ENCODE results near the gene TTLL13.

DNA sequence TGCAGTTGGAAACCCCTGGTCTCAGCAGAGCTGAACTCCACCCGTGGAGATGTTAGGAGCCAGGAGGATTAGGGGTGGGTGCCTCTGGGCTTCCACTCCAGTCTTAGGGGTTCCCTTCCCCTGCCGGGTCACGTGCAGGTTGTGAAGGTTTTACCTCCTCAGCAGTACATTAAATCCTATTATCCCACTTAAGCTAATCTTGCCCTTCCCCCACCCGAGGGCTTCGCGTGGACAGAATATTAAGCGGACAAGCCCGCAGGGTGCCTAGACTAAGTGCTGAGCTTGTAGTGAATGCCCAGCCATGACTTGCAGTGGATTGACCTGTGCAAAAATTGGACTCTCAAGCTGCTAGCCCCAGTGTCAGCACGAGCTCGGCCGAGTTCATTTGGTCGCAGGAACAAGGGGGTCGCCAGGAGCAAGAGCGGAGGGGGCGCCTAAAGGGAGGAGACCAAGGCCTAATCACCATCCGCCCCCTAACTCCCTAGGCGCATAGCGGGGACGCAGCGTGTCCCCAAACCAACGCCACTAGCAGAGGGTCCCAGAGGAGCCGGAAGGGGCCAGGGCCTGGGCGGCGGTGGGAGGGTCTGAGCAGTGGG is 48.7 kb upstream of the TTLL13 start:
- TF ChIP-seq, protein P1, sequence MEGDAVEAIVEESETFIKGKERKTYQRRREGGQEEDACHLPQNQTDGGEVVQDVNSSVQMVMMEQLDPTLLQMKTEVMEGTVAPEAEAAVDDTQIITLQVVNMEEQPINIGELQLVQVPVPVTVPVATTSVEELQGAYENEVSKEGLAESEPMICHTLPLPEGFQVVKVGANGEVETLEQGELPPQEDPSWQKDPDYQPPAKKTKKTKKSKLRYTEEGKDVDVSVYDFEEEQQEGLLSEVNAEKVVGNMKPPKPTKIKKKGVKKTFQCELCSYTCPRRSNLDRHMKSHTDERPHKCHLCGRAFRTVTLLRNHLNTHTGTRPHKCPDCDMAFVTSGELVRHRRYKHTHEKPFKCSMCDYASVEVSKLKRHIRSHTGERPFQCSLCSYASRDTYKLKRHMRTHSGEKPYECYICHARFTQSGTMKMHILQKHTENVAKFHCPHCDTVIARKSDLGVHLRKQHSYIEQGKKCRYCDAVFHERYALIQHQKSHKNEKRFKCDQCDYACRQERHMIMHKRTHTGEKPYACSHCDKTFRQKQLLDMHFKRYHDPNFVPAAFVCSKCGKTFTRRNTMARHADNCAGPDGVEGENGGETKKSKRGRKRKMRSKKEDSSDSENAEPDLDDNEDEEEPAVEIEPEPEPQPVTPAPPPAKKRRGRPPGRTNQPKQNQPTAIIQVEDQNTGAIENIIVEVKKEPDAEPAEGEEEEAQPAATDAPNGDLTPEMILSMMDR (IDR thresholded peaks at IDR 0.05; ENCODE audit: poor library complexity): no peak
- TF ChIP-seq EZH2 (IDR thresholded peaks at IDR 0.05; ENCODE audit: borderline replicate concordance) (no peak), EZH2phosphoT487 (IDR thresholded peaks at IDR 0.05; ENCODE audit: low read depth, severe bottlenecking, unreplicated experiment) (no peak)

All from hepatocyte (in vitro differentiated cells).